GM12892 (cell line): ENCODE data around the gene CRYAA.

Experiments
- DNase-seq: peaks from one replicate; pipeline ENCODE4 v3.0.0; 2011; ENCODE audit not compliant: insufficient read length
- FAIRE-seq: peaks from 2 replicates; lab custom pipeline; 2011; peaks lifted over from hg19 to GRCh38; lab: Jason Lieb, UNC
- POLR2A ChIP-seq: IDR thresholded peaks from 2 replicates; pipeline ENCODE4 v1.6.1; 2011; ENCODE audit warnings: low read depth, low read length, control low read depth
- POLR2AphosphoS5 ChIP-seq: IDR thresholded peaks from 2 replicates; pipeline ENCODE4 v1.6.1; 2011; ENCODE audit warnings: low read depth, low read length, control low read depth
- TAF1 ChIP-seq: IDR thresholded peaks from 2 replicates; pipeline ENCODE4 v1.6.1; 2011; ENCODE audit warnings: low read depth, mild to moderate bottlenecking, control low read depth, low read length, borderline replicate concordance

Gene CRYAA

GRCh38 chr21:43191971-43192370 lies 23.2 kb downstream of the CRYAA start:
- no peak for DNase-seq
- TF ChIP-seq TAF1 = no peak
- TF ChIP-seq POLR2A = no peak
- no peak for TF ChIP-seq POLR2AphosphoS5
- FAIRE-seq = no peak

- TF ChIP-seq POLR2A = no peak
- no peak for TF ChIP-seq TAF1
- TF ChIP-seq POLR2AphosphoS5 = no peak
- FAIRE-seq (no peak), DNase-seq (no peak)
These were observed 23.8 kb downstream of the CRYAA start for GRCh38 chr21:43192501-43193081.

- TF ChIP-seq POLR2A (no peak), TAF1 (no peak)
- FAIRE-seq = no peak
- DNase-seq = no peak
These were observed 24.4 kb downstream of the CRYAA start for GRCh38 chr21:43193088-43193650.

GRCh38 chr21:43193651-43194302 lies 25.0 kb downstream of the CRYAA start:
- TF ChIP-seq POLR2A (no peak), TAF1 (no peak), POLR2AphosphoS5 (no peak)
- FAIRE-seq (no peak), DNase-seq (no peak)

- TF ChIP-seq TAF1 (no peak), POLR2A (no peak), POLR2AphosphoS5 (no peak)
- FAIRE-seq = no peak
- no peak for DNase-seq
These were observed 25.7 kb downstream of the CRYAA start for GRCh38 chr21:43194303-43195120.

GRCh38 chr21:43195121-43196021 lies 26.6 kb downstream of the CRYAA start:
- no peak for TF ChIP-seq POLR2A
- no peak for TF ChIP-seq POLR2AphosphoS5
- TF ChIP-seq TAF1 = no peak
- no peak for FAIRE-seq
- no peak for DNase-seq

- no peak for DNase-seq
- FAIRE-seq = no peak
- TF ChIP-seq POLR2A = no peak
- TF ChIP-seq TAF1 = no peak
- no peak for TF ChIP-seq POLR2AphosphoS5
These were observed 28.0 kb downstream of the CRYAA start for GRCh38 chr21:43196826-43197225.

GRCh38 chr21:43198376-43198775 lies 29.6 kb downstream of the CRYAA start:
- DNase-seq (no peak), FAIRE-seq (no peak)
- TF ChIP-seq POLR2AphosphoS5 (no peak), POLR2A (no peak), TAF1 (no peak)

GRCh38 chr21:43201491-43201890 lies 32.7 kb downstream of the CRYAA start:
- DNase-seq = no peak
- TF ChIP-seq POLR2AphosphoS5 (no peak), POLR2A (no peak), TAF1 (no peak)
- no peak for FAIRE-seq

- TF ChIP-seq POLR2A (no peak), TAF1 (no peak), POLR2AphosphoS5 (no peak)
- DNase-seq (no peak), FAIRE-seq (no peak)
These were observed 34.8 kb downstream of the CRYAA start for GRCh38 chr21:43203591-43203990.

- DNase-seq (no peak), FAIRE-seq (no peak)
- TF ChIP-seq POLR2A (no peak), POLR2AphosphoS5 (no peak), TAF1 (no peak)
These were observed 35.8 kb downstream of the CRYAA start for GRCh38 chr21:43204638-43205037.
